AG04449 (cell line): ENCODE results near the gene CDIP1.

Source experiments
- CTCF ChIA-PET: fragments of 350-600 bp; formaldehyde crosslinking; extraction: SDS; loops from one replicate; lab custom pipeline; 2021; ENCODE audit warnings: antibody characterized with exemption; lab: Yijun Ruan, JAX
- POLR2A ChIA-PET: fragments of 400-600, 350-600 bp; formaldehyde crosslinking; extraction: SDS; loops from one replicate; lab custom pipeline; 2020; ENCODE audit warnings: antibody characterized with exemption, inconsistent platforms; lab: Yijun Ruan, JAX
- DNase-seq: peaks from one replicate; pipeline ENCODE4 v3.0.0-alpha.2; 2010; ENCODE audit warnings: low read depth, low spot score
- H3K4me3 ChIP-seq: 2 replicates; pipeline ENCODE4 v1.5.1; 2011; ENCODE audit warnings: low read depth, mild to moderate bottlenecking, control low read depth, low read length
- CTCF ChIP-seq: IDR thresholded peaks from one replicate; pipeline ENCODE4 v1.5.1; 2011; ENCODE audit warnings: mild to moderate bottlenecking, moderate library complexity, low read length, control low read depth, inconsistent platforms; ENCODE audit not compliant: insufficient read depth; ENCODE audit errors: missing control alignments

Gene CDIP1

GRCh38 chr16:4512473-4512872, 26.1 kb downstream of the CDIP1 start:
- POLR2A ChIA-PET = no interaction called here
- DNase-seq = no peak
- CTCF ChIA-PET = interaction anchor here (1.1 to 12.7 kb wide), 4 partner anchors 10 to 81 kb away, joined by 3 to 267 read pairs (median 5); no protein-coding TSS in a partner anchor
- H3K4me3 ChIP-seq = no peak overlapping the region
- TF ChIP-seq CTCF = no peak

DNA sequence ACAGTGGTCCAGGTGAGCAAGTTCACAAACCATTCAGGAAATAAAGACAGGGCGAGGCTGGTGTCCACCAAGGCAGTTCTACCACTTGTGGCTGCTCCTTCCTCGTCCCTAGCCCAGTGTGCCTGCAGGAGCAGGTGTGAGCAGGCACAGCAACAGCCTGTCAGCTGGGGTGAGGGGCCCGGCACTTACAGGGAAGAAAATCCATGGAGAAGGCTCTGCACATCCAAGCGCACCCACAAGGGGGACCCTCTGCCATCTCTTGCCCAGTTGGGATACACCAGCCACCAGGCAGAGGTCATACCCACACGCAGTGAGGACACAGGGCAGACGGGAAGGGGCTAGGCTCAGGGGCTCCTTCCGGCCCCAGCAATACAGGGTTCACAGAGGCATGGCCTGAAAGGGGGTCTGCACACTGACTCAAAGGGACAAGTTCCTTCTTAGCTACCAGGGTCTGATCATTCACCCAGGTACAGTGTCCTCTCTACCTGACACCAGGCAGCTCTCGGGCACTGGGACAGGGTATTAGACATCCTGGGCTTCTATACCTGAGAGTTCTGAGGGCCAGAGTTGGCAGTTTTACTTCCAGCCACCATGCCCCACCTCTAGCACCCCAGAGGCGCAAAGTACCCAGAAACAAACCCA, 27.0 kb downstream of the CDIP1 start:
- TF ChIP-seq CTCF = peak; percentile 76
- ChIA-PET CTCF (interaction anchor here (1.0 to 12.7 kb wide), 7 partner anchors 9 to 82 kb away, joined by 3 to 267 read pairs (median 3); no protein-coding TSS in a partner anchor), POLR2A (no interaction called here)
- no peak overlapping the region for H3K4me3 ChIP-seq
- no peak for DNase-seq

DNA sequence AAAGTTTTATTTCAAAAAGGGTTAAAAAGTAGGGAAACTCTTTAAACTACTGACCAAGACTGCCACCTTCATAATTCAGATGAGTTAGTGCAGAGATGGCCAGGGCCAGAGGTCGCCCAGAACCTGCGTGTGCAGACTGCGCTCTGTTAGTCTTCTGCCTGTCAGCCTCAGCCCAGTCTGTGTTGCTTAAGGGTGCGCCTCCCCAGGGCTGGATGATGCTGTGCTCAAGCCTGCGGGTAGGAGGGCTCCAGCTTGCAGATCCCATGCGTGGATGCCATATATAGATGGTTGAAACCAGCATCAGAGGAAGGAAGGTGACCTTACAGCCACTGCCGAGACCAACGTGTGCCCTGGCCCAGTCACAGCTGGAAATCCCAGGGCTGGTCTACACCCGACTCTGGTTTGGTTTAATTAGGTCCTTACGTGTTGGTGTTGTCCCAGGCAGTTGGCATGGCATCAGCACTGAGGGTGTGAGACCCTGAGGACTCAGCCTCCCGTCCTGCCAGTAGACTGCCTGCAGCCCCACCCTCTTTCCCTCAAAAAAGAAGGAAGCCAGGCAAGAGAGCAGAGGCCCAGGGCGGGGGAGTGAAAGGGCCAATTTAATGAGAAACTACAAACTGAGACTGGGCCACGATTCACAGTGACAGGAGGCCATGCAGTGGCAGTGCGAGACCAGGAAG, 27.7 kb downstream of the CDIP1 start:
- no peak overlapping the region for H3K4me3 ChIP-seq
- no peak for TF ChIP-seq CTCF
- ChIA-PET CTCF (interaction anchor here (1.0 to 12.7 kb wide), 8 partner anchors 10 to 123 kb away, joined by 3 to 267 read pairs (median 4); no protein-coding TSS in a partner anchor), POLR2A (no interaction called here)
- no peak for DNase-seq

DNA sequence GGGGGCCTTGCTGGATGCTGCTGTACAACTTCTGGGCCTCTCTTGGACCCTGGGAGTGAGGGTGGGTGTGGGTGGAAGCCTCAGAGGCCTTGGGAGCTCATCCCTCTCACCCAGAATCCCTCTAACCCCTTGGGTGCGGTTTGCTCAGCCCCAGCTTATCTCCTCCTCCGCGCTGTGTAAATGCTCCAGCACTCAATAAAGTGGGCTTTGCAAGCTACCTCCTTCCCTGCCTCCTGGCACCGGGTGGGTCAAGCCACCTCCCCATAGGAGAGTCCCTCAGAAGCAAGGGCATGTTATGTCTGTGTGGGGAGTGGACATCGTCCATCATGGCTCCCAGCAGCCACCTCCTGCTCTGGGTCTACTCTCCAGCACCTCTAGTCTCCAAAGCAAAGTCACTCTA, 28.4 kb downstream of the CDIP1 start:
- no peak for DNase-seq
- ChIA-PET CTCF (interaction anchor here (0.9 to 12.7 kb wide), 8 partner anchors 9 to 446 kb away, joined by 3 to 267 read pairs (median 4); no protein-coding TSS in a partner anchor), POLR2A (interaction anchor here (0.5 kb wide), 1 partner anchor 96 kb away, joined by 3 read pairs; no protein-coding TSS in a partner anchor)
- no peak overlapping the region for H3K4me3 ChIP-seq
- no peak for TF ChIP-seq CTCF

GRCh38 chr16:4509420-4509819, 29.2 kb downstream of the CDIP1 start:
- no peak for TF ChIP-seq CTCF
- ChIA-PET CTCF (interaction anchor here (0.9 to 12.7 kb wide), 8 partner anchors 8 to 446 kb away, joined by 3 to 267 read pairs (median 18); partner anchors contain the start of gene CDIP1), POLR2A (interaction anchor here (0.5 kb wide), 1 partner anchor 96 kb away, joined by 3 read pairs; no protein-coding TSS in a partner anchor)
- no peak overlapping the region for H3K4me3 ChIP-seq
- DNase-seq = no peak

DNA sequence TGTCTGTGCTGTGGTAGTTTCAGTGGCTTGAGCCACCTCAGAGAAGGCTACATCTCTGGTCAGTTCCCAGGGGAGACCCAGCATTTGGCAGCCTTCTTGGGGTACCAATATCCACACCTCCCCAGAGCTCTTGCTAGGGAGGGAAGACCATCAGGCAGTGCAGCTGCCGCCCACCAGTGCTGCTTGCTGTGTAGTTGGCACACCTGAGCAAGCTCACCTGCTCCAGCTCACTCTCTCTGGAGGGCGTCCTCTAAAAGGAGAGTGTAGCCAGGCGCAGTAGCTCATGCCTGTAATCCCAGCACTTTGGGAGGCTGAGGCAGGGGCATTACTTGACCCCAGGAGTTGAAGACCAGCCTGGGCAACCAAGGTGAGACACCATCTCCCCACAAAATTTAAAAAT, 29.8 kb downstream of the CDIP1 start:
- ChIA-PET CTCF (interaction anchor here (0.7 to 12.7 kb wide), 13 partner anchors 8 to 448 kb away, joined by 3 to 267 read pairs (median 15); partner anchors contain the start of genes CDIP1 and MGRN1), POLR2A (no interaction called here)

More for the DNA sequence above, 29.8 kb downstream of the CDIP1 start:
- no peak for DNase-seq
- TF ChIP-seq CTCF = no peak
- H3K4me3 ChIP-seq = no peak overlapping the region
